AG04450 (cell line): ENCODE results near the gene ANTXR1. TPM values are rescaled to one million over a fixed set of nuclear protein-coding genes. Genes with fewer than 3 reads are reported as not detected.

Experiments
- CTCF ChIA-PET: fragments of 300-600, 350-600 bp; formaldehyde crosslinking; extraction: SDS; loops from one replicate; lab custom pipeline; 2022; ENCODE audit warnings: antibody characterized with exemption, inconsistent platforms; lab: Charles Lee
- POLR2A ChIA-PET: fragments of 350-600 bp; formaldehyde crosslinking; extraction: SDS; loops from one replicate; lab custom pipeline; 2021; ENCODE audit warnings: antibody characterized with exemption, inconsistent platforms; lab: Yijun Ruan, JAX
- DNase-seq: peaks from one replicate; pipeline ENCODE4 v3.0.0-alpha.2; 2011; ENCODE audit warnings: low read depth, low spot score
- H3K27ac ChIP-seq: one replicate; pipeline ENCODE4 v1.5.1; 2012; ENCODE audit warnings: low read depth, low read length, control low read depth
- H3K27me3 ChIP-seq: one replicate; pipeline ENCODE4 v1.6.0; 2012; ENCODE audit warnings: low read length; ENCODE audit not compliant: control insufficient read depth, insufficient read depth
- H3K4me3 ChIP-seq: 2 replicates; pipeline ENCODE4 v1.5.1; 2011; ENCODE audit warnings: mild to moderate bottlenecking, low read depth, low read length, control low read depth
- H3K9me3 ChIP-seq: 2 replicates; pipeline ENCODE4 v1.5.1; 2012; ENCODE audit warnings: low read length; ENCODE audit not compliant: control insufficient read depth, insufficient read depth
- polyA plus RNA-seq: library from polyadenylated mRNA; depleted of rRNA; stranded (reverse); fragments of >200 nt; gene quantifications from 2 replicates; pipeline ENCODE4 v1.2.3, GENCODE V29; 2011
- TF ChIP-seq, protein P1 (sequence below): IDR thresholded peaks from 2 replicates; pipeline ENCODE4 v1.5.1; 2011; ENCODE audit warnings: low read depth, low read length, control low read depth, inconsistent platforms

ANTXR1 gene
- polyA plus RNA-seq, 1 experiment: 113 TPM

- no peaks in the 10 kb centered on the region for H3K27me3 ChIP-seq
- no peak for DNase-seq
- CTCF ChIA-PET: no interaction called here
- POLR2A ChIA-PET: no interaction called here
- no peak overlapping the region for H3K4me3 ChIP-seq
- TF ChIP-seq, protein P1, sequence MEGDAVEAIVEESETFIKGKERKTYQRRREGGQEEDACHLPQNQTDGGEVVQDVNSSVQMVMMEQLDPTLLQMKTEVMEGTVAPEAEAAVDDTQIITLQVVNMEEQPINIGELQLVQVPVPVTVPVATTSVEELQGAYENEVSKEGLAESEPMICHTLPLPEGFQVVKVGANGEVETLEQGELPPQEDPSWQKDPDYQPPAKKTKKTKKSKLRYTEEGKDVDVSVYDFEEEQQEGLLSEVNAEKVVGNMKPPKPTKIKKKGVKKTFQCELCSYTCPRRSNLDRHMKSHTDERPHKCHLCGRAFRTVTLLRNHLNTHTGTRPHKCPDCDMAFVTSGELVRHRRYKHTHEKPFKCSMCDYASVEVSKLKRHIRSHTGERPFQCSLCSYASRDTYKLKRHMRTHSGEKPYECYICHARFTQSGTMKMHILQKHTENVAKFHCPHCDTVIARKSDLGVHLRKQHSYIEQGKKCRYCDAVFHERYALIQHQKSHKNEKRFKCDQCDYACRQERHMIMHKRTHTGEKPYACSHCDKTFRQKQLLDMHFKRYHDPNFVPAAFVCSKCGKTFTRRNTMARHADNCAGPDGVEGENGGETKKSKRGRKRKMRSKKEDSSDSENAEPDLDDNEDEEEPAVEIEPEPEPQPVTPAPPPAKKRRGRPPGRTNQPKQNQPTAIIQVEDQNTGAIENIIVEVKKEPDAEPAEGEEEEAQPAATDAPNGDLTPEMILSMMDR: no peak
- H3K9me3 ChIP-seq: peaks cover 6% of the 10 kb centered on the region; the same call in 1 of the 2 replicates
- no peak overlapping the region for H3K27ac ChIP-seq
Observed at GRCh38 chr2:69260666-69261065, 247.7 kb downstream of the ANTXR1 start.

DNA sequence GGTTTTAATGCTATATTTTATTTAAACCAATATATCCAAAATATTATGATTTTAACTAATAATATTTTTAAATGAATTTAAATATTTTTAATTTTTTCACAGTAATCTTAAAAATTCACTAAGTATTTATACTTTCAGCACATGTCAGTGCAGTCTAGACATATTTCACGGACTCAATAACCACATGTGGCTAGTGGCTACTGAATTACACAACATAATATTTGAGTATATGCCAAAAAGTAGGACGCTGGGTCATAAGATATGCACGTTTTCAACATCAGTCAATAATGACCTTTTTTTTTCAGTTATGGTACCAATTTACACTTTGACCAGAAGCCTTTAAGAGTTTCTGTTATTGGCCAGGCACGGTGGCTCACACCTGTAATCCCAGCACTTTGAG lies 256.4 kb downstream of the ANTXR1 start:
- H3K9me3 ChIP-seq: no peaks in the 10 kb centered on the region; the same call in 1 of the 2 replicates
- POLR2A ChIA-PET: no interaction called here
- CTCF ChIA-PET: no interaction called here
- no peak overlapping the region for H3K4me3 ChIP-seq
- TF ChIP-seq, protein P1: no peak
- H3K27me3 ChIP-seq: no peaks in the 10 kb centered on the region
- H3K27ac ChIP-seq: no peak overlapping the region
- no peak for DNase-seq

DNA sequence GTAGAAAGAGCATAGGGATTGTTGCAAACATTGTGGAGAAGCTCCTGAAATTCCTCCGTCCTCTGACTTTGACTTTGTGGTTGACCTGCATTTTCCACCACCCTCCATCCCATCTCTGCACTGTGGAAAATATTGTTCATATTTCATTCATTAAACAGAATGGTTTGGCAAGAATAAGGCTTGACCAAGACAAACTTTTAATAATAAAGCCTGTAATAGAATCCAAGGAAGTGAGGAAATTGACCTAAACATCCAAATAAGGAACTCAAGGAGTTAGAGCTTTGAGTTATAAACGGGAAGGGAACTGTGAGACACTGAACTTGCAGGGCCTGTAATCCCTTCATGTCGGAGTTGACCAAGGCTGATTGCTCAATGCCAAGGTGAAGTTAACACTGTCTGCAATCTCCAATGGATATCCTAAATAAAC lies 258.9 kb downstream of the ANTXR1 start:
- no peak overlapping the region for H3K27ac ChIP-seq
- CTCF ChIA-PET: interaction anchor here (0.9 to 1.4 kb wide), 2 partner anchors 35 to 36 kb away, joined by 3 read pairs; no protein-coding TSS in a partner anchor
- POLR2A ChIA-PET: interaction anchor here (1.0 to 1.7 kb wide), 3 partner anchors 17 to 94 kb away, joined by 4 to 6 read pairs (median 5); no protein-coding TSS in a partner anchor
- DNase-seq: peak; percentile 46
- H3K4me3 ChIP-seq: no peak overlapping the region
- no peaks in the 10 kb centered on the region; the same call in 1 of the 2 replicates for H3K9me3 ChIP-seq
- H3K27me3 ChIP-seq: no peaks in the 10 kb centered on the region
- TF ChIP-seq, protein P1: no peak

- ChIA-PET CTCF (no interaction called here), POLR2A (interaction anchor here (1.7 kb wide), 2 partner anchors 18 to 30 kb away, joined by 5 to 6 read pairs; no protein-coding TSS in a partner anchor)
- TF ChIP-seq, protein P1: no peak
- Histone ChIP-seq H3K9me3 (no peaks in the 10 kb centered on the region; the same call in 1 of the 2 replicates), H3K27me3 (no peaks in the 10 kb centered on the region), H3K4me3 (no peak overlapping the region), H3K27ac (no peak overlapping the region)
- DNase-seq: no peak
Observed at GRCh38 chr2:69272803-69273471, 260.0 kb downstream of the ANTXR1 start.

DNA sequence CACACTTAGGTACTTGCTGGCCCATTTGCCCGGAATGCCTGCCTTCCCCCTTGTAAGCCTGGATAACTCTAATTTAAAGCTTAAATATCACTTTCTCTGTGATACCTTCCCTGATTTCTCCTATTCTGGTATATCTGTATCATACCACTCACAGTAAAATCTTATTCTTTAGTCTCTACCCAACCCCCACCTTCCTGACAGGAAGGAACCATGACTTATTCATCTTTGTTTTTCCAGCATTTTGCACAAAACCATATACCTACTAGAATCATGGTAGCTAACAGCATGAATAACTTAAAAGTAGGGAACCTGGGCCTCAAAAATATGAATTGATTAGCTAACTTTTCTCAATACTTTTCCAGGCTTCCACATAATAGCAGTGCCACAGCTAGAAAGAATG lies 262.5 kb downstream of the ANTXR1 start:
- POLR2A ChIA-PET: no interaction called here
- CTCF ChIA-PET: no interaction called here
- H3K27ac ChIP-seq: no peak overlapping the region
- no peaks in the 10 kb centered on the region for H3K27me3 ChIP-seq
- DNase-seq: no peak
- no peak overlapping the region for H3K4me3 ChIP-seq
- TF ChIP-seq, protein P1: no peak
- no peaks in the 10 kb centered on the region for H3K9me3 ChIP-seq
